ENCODE measurements around the gene PDZD2.

- no peak for TF ChIP-seq CTCF (IDR thresholded peaks at IDR 0.05; ENCODE audit: low read depth, low read length, poor library complexity, severe bottlenecking)
- no peak for TF ChIP-seq EZH2phosphoT487 (IDR thresholded peaks at IDR 0.05; ENCODE audit: borderline replicate concordance, low read length)
These were observed 72.4 kb downstream of the PDZD2 start for GRCh38 chr5:31711363-31711762.

Data from DOHH2 (cell line).